ENCODE data around the gene ZBTB42. TPM values are rescaled to one million over a fixed set of nuclear protein-coding genes. Genes with fewer than 3 reads are reported as not detected.

Gene ZBTB42
- total and polyA plus RNA-seq, 2 donors (not counting 1 experiment from before 2014, with no cell fraction given): 1.6 to 8.3 TPM

DNA sequence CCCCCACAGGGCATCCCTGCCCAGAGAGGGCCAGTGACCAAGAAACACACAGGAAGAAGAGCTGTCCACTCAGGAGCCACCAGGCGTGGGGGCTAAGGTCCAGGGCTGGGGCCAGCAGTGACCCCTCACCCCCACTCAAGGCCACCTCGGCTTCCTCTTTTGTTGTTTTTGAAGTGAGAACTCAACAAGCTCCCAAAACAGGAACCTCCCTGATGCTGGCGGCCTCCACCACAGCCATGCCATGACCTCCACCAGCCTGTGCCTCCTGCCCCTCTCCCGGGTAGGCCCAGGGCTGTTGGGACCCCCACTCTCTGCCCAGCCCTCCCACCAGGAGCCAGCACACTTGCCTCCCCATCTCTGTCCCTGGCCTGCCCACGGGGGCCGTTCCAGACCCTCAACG is 13.2 kb upstream of the ZBTB42 start:
- no peak overlapping the region for H3K9ac ChIP-seq (ENCODE audit: low read length)
- H3K27ac Mint-ChIP-seq: no peak overlapping the region
- no peak overlapping the region for H3K4me3 ChIP-seq (ENCODE audit: control extremely low read depth in 1 of 5, extremely low read depth in 1 of 5, insufficient read depth in 1 of 5, low read depth in 2 of 5, low read length in 4 of 5)
- no peak overlapping the region for H3K4me2 ChIP-seq (replicated peaks; ENCODE audit: low read depth, low read length, poor library complexity, severe bottlenecking)
- peaks cover 96% of the 10 kb centered on the region for H4K20me1 ChIP-seq (ENCODE audit: control insufficient read depth, insufficient read depth, low read length, poor library complexity, severe bottlenecking)
- no peaks in the 10 kb centered on the region for H3K27me3 Mint-ChIP-seq
- no peak for ATAC-seq (ENCODE audit: low read depth)
- no peak for TF ChIP-seq EZH2 (IDR thresholded peaks at IDR 0.05; ENCODE audit: borderline replicate concordance, insufficient read depth, low read depth, low read length, poor library complexity, severe bottlenecking)
- TF ChIP-seq, protein P1, sequence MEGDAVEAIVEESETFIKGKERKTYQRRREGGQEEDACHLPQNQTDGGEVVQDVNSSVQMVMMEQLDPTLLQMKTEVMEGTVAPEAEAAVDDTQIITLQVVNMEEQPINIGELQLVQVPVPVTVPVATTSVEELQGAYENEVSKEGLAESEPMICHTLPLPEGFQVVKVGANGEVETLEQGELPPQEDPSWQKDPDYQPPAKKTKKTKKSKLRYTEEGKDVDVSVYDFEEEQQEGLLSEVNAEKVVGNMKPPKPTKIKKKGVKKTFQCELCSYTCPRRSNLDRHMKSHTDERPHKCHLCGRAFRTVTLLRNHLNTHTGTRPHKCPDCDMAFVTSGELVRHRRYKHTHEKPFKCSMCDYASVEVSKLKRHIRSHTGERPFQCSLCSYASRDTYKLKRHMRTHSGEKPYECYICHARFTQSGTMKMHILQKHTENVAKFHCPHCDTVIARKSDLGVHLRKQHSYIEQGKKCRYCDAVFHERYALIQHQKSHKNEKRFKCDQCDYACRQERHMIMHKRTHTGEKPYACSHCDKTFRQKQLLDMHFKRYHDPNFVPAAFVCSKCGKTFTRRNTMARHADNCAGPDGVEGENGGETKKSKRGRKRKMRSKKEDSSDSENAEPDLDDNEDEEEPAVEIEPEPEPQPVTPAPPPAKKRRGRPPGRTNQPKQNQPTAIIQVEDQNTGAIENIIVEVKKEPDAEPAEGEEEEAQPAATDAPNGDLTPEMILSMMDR (IDR thresholded peaks at IDR 0.05): no peak
- CTCF ChIA-PET: interaction anchor here (1.1 to 1.3 kb wide), 2 partner anchors 17 to 19 kb away, joined by 3 to 4 read pairs; no protein-coding TSS in a partner anchor
- peaks cover 0 to 33% of the 10 kb centered on the region in 2 experiments for H3K36me3 ChIP-seq (replicated peaks in 1 of 2; ENCODE audit: control extremely low read depth in 1 of 2, control insufficient read depth in 1 of 2, extremely low read depth in 1 of 2, insufficient read depth in 2 of 2, low read length in 1 of 2)
- peaks cover 6% of the 10 kb centered on the region for H3K4me1 Mint-ChIP-seq
- H3K27me3 ChIP-seq (replicated peaks in 1 of 4; ENCODE audit: control extremely low read depth in 1 of 4, control insufficient read depth in 3 of 4, insufficient read depth in 4 of 4, low read length in 3 of 4): no peaks in the 10 kb centered on the region
- H3K4me3 Mint-ChIP-seq: no peak overlapping the region
- H3K9me3 ChIP-seq (ENCODE audit: control extremely low read depth in 1 of 3, control insufficient read depth in 2 of 3, insufficient read depth in 1 of 3, low read length in 2 of 3): no peaks in the 10 kb centered on the region
- no peak overlapping the region for H3K27ac ChIP-seq (ENCODE audit: low read length in 2 of 2)
- POLR2A ChIA-PET: no interaction called here
- WGBS (ENCODE audit: insufficient coverage): 82% methylated on average over 7 of the region's 7 CpGs
- no peak overlapping the region for H2AFZ ChIP-seq (ENCODE audit: insufficient read depth, low read depth, low read length, poor library complexity, severe bottlenecking)
- H3K79me2 ChIP-seq (ENCODE audit: control insufficient read depth, insufficient read depth, low read length): peaks cover 78% of the 10 kb centered on the region
- peaks cover 0 to 16% of the 10 kb centered on the region in 2 donors for H3K4me1 ChIP-seq (ENCODE audit: control insufficient read depth in 2 of 2, insufficient read depth in 2 of 2, low read length in 2 of 2)
- intact Hi-C loops (cut with micrococcal nuclease): no loop called here
- H3K9me3 Mint-ChIP-seq (ENCODE audit: insufficient read depth): no peaks in the 10 kb centered on the region
- DNase-seq: no peak

DNA sequence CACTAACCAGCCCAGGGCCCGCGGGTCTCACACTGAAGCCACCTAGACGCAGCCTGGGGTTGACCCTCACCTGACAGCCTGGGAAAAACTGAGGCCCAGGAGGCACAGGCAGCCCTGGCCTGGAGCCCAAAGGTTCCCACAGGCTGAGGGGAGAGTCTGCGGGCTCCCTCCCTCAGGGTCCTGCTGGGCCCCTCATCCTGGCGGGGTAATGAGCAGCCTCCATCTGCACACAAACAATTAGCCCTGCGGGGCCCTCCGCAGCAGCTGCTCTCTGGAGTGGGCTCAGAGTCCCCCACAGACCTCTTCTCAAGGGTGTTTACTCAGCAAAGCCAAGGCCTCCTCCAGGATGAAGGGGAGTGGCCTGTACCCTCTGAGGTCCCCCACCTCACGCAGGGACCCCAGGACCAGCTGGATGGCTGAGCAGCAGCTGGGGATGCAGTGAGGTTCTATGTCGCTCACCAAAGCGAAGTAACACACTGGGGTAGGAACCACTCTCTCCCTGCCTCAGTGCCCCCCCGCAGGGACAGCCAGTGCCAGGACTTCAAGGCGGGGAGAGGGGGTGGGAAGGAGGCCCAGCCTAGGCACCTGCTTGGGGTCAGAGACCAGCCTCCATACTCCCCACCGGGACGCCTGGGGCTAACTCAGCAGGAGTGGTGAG is 12.6 kb upstream of the ZBTB42 start:
- Histone ChIP-seq H3K36me3 (replicated peaks in 1 of 2; ENCODE audit: control extremely low read depth in 1 of 2, control insufficient read depth in 1 of 2, extremely low read depth in 1 of 2, insufficient read depth in 2 of 2, low read length in 1 of 2) (peaks cover 0 to 33% of the 10 kb centered on the region in 2 experiments), H3K4me1 (ENCODE audit: control insufficient read depth in 2 of 2, insufficient read depth in 2 of 2, low read length in 2 of 2) (peaks cover 4 to 22% of the 10 kb centered on the region in 2 donors), H3K9me3 (ENCODE audit: control extremely low read depth in 1 of 3, control insufficient read depth in 2 of 3, insufficient read depth in 1 of 3, low read length in 2 of 3) (no peaks in the 10 kb centered on the region), H3K27ac (ENCODE audit: low read length in 2 of 2) (no peak overlapping the region), H3K4me2 (replicated peaks; ENCODE audit: low read depth, low read length, poor library complexity, severe bottlenecking) (no peak overlapping the region), H2AFZ (ENCODE audit: insufficient read depth, low read depth, low read length, poor library complexity, severe bottlenecking) (no peak overlapping the region), H3K79me2 (ENCODE audit: control insufficient read depth, insufficient read depth, low read length) (peaks cover 83% of the 10 kb centered on the region), H3K9ac (ENCODE audit: low read length) (no peak overlapping the region), H4K20me1 (ENCODE audit: control insufficient read depth, insufficient read depth, low read length, poor library complexity, severe bottlenecking) (peaks cover 99% of the 10 kb centered on the region), H3K27me3 (replicated peaks in 1 of 4; ENCODE audit: control extremely low read depth in 1 of 4, control insufficient read depth in 3 of 4, insufficient read depth in 4 of 4, low read length in 3 of 4) (no peaks in the 10 kb centered on the region), H3K4me3 (ENCODE audit: control extremely low read depth in 1 of 5, extremely low read depth in 1 of 5, insufficient read depth in 1 of 5, low read depth in 2 of 5, low read length in 4 of 5) (no peak overlapping the region)
- intact Hi-C loops (cut with micrococcal nuclease): no loop called here
- ChIA-PET CTCF (interaction anchor here (1.1 to 1.3 kb wide), 2 partner anchors 18 to 20 kb away, joined by 3 to 4 read pairs; no protein-coding TSS in a partner anchor), POLR2A (no interaction called here)
- peaks cover 10% of the 10 kb centered on the region for H3K4me1 Mint-ChIP-seq
- 98% methylated on average over 11 of the region's 14 CpGs for WGBS (ENCODE audit: insufficient coverage)
- ATAC-seq (ENCODE audit: low read depth): no peak
- no peak overlapping the region for H3K4me3 Mint-ChIP-seq
- DNase-seq: no peak
- H3K27ac Mint-ChIP-seq: no peak overlapping the region
- H3K27me3 Mint-ChIP-seq: no peaks in the 10 kb centered on the region
- no peaks in the 10 kb centered on the region for H3K9me3 Mint-ChIP-seq (ENCODE audit: insufficient read depth)
- no peak for TF ChIP-seq EZH2 (IDR thresholded peaks at IDR 0.05; ENCODE audit: borderline replicate concordance, insufficient read depth, low read depth, low read length, poor library complexity, severe bottlenecking)
- TF ChIP-seq, protein P1 (IDR thresholded peaks at IDR 0.05): no peak
